GM21515 (cell line): ENCODE measurements around the gene ADCK2.
"Not testable (repeated sequence)": the region's sequence is repeated elsewhere in the genome, so short reads cannot be mapped to it uniquely, and the experiment has no call there.

ENCODE experiments used
- ATAC-seq: cut with Tn5 transposase; IDR thresholded peaks from one replicate; pipeline ENCODE4 v1.9.1; 2021; ENCODE audit not compliant: unreplicated experiment

Gene ADCK2

DNA sequence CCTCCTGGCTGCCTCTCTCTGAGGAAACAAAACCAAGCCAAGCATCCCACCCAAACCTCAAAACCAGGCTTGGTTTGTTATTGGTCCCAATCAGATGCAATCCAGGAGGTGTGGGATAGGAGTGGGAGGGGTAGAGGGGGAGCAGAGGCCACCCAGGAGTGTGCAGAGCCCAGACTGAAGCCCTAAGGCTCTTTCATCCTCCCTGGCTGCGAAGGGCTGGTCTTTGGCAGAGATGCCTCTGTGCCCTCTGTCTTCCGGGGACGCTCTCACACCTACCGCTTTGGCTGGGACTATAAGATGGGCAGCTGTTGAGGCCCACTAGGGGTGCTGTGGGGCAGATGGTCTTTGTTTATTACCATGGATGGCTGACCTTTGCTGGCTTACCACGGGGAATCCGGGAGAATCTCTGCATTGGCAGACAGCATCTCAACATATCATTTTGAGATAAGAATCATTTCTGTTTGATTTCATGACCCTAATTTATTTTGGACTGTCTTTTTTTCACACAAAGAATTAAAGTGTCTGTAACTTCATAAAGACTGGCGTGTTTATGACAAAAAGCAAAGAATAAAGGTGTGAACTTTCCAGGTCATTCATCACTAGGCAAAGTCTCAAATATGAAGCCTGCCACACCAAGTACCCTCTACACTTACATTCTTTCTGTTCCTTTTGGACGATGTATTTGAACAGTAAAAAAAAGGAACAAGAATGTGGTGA lies 25.7 kb upstream of the ADCK2 start:
- peak; percentile 80 for ATAC-seq

DNA sequence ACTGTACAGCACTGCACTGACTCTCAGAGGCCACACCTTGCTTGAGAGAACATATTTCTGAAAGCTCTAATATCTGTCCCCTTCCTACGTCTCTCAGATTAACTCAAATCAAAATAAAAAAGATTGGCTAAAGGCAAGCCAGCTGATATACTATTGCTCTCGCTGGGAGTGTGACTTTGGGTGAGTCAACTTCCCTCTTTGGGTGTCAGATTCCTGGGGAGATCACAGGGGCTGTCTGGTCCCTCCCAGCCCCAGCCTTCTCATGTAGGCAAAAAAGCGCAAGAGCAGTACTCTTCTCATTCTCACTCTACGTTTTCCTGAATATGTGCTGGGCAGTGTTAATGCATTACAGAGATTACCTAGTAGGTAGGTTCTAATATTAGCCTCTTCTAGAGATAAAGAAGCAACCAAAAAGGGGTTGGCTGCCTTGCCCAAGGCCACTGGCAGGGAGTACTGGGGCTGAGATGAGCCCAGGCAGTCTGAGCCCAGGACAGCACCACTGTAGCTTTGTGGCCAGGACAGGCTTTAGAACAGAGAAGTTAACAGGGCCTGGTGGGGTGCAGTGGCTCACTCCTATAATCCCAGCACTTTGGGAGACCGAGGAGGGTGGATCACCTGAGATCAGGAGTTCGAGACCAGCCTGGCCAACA lies 23.1 kb upstream of the ADCK2 start:
- no peak for ATAC-seq

DNA sequence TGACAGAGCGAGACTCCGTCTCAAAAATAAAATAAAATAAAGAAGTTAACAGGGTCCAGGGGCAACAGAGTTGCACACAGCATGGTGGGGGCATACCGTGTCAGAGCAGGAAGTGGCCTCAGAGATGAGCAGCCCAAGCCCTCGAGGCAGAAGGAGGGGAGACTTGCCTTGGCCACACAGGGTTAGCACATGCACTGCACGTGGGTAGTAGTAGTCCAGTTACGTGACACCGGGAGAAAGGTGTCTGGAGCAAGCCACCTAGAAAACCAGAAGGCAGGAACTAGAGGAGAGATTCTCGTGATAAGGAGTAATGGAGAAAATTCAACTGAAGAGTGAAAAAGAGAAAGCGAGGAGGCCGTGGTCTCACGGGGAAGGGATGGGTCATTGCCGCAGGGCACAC lies 22.4 kb upstream of the ADCK2 start:
- ATAC-seq = no peak

DNA sequence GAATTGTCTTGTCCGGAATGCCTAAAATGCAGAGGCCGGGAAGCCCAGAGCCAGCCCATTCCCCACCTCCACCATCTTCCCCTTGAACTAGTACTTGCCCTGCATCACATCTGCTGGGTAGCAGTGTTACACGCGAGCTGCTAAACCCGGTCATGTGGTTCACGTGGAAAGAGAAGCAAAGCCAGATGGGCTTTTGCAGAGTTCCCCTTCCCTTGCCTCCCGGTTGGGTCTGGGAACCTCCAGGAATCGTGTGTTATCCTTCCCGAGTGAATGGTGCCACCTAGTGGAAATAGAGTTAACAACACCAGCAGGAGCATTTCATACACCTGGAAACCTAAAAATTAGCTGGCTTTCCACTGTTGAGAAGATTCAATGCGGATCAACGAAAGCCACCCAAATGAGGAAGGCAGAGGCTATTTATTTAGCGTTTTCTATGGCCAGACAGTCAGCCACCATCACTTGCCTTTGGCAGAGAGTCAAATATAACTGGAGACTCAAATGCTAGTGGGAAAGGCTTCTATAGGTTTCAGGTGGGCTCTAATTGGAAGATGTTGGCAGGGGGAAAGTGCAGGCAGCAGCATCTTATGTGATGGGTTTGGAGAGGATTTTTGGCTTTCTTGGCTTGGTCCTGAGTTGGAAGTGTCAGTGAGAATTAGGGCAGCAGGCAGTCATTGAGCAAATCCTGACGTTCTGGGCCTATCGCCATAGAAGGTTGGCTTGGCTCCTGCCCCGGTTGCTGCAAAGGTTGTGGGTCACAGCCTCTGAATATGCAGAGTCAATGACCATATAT lies 19.2 kb upstream of the ADCK2 start:
- no peak for ATAC-seq

DNA sequence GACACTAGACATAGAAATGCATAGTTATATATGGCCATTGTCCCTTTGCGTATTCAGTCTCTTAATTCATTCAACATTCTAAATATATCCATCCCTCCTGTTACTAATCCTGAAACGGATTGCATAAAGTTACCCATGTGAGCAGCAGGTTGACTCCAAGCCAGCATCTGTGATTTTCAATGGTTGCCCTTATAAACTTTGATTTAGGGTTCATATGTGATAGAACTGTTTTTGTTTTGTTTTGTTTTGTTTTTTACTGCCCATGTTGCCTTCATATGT lies 18.7 kb upstream of the ADCK2 start:
- no peak for ATAC-seq

DNA sequence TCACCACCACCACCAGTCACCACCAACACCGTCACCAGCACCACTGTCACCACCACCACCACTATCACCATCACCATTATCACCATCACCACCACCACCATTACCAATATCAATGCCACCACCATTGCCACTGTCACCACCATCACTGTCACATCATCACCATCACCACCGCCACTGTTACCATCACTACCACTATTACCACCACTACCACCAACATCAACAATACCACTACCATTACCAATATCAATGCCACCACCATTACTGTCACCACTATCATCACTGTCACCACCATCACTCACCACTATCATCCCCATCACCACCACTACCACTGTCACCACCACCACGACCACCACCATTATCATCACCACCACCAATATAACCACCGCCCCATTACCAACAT lies 18.1 kb upstream of the ADCK2 start:
- no peak for ATAC-seq

DNA sequence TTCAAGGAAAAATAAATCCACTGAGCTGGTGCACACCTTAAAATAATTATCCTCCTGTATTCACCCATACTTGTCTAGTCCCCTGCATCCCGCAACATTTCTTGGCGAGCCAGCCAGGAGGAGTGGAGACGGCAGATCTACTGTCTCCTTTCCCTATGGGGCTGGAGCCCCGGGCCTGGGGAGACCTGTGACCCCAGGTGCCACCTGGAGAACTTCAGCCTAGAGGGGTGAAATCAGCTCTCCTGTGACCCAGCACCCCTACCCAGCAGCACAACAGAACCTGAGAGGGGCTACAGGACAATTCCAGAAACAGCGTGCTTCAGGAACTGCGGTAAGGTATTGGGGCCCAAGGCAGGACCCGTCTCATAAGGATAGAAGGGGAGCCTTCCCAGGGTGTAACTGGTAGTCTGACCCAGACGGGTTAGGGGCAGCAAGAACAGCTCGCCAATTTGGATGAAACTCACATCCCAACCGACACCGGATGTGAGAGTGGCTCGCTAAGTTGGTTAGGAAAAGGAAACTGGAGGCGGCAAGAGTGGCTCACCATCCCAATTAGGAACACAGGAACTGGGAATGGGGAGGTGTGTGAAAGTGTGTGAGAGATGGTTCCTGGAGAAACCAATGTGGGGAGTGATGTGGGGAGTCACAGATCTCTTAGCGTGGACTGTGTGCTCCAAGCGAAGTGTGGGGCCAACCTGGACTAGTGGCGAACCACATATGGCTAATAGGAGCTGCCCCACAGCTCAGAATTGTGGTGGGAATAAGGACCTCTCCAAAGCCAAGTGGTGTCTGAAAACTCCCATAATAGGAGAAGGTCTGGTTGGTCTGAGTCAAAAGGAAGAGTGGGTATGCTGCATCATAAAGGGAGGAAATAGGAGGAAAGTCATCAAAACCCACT lies 17.0 kb upstream of the ADCK2 start:
- no peak for ATAC-seq

DNA sequence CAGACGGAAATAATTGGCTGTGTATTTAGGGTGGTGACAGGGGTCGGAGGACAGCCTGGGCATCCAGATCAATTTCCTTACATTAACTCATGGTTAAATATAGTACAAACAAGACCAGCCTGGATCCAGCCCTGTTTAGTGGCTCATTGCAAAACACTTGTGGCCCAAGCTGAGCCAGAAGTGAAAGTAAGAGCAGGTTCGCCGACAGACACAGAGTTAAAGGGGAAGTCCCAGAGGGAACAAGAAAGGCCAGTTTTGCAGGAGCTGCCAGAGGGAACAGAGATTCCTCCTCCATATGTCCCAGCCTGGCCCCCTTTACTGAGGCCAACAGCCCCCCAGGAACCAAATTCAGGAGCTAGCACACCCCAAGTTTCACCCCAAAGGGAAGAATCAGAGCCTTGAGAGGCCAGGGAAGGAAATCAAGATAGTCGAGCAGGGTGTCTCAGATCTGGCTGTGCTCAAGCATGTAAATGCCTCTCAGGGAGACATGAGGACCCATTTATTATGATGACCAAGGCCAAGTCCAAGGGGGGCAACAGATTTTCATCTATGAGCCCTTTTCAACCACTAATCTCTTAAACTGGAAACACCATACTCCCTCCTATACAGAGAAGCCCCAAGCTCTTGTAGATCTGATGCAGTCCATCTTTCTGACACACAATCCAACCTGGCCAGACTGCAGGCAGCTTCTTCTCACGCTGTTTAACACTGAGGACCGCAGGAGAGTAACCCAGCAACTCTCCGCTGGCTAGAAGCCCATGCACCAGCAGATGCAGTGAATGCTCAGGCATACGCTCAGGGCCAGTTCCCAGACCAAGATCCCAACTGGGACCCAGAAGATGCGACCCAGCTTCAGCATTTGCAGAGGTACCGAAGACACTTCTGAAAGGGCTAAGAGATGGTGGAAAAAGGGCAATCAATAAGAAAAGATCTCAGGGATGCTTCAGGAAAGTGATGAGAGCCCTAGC lies 15.9 kb upstream of the ADCK2 start:
- peak; percentile 88 for ATAC-seq

DNA sequence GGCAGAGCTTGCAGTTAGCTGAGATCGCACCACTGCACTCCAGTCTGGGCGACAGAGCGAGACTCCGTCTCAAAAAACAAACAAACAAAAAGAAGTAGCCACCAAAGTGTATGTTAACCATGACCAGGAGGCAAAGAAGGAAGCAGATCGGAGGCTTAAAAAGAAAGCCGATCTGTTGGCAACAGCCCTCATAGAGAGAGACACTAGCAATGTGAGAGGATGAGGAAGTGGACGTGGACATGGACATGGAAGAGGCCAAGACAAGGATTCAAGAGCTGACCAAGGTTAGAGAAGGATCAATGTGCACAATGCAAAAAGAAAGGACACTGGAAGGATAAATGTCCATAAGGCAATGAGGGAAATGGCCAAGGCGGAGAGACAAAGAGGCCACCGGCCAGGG lies 14.9 kb upstream of the ADCK2 start:
- no peak for ATAC-seq

DNA sequence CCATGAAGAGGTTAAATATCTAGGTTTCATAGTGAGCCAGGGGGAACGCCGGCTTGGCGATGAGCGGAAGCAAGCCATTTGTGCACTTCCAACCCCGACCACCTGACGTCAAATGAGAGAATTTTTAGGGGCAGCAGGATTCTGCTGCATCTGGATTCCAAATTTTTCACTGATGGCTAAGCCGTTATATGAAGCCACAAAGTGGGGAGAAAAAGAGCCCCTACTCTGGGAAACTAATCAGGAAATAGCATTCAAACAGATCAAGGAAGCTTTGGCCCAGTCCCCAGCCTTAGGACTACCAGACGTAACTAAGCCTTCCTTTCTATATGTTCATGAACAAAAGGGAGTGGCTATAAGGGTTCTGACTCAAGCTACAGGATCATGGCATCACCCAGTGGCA lies 12.9 kb upstream of the ADCK2 start:
- no peak for ATAC-seq

DNA sequence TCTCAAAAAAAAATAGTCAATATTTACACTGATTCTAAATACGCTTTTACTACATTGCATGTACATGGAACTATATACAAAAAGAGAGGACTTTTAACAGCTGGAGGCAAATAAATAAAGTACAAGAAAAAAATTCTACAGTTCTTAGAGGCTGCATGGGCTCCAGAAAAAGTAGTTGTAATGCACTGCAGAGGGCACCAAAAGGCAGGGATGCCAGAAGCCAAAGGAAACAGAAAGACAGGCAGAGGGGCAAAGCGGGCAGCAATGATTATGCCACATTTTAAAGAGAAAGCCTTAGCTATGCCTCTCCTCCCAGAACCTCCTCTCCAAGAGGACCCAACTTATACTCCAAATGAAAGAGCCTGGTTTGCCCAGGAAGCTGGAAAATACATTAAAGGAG lies 11.6 kb upstream of the ADCK2 start:
- no peak for ATAC-seq

DNA sequence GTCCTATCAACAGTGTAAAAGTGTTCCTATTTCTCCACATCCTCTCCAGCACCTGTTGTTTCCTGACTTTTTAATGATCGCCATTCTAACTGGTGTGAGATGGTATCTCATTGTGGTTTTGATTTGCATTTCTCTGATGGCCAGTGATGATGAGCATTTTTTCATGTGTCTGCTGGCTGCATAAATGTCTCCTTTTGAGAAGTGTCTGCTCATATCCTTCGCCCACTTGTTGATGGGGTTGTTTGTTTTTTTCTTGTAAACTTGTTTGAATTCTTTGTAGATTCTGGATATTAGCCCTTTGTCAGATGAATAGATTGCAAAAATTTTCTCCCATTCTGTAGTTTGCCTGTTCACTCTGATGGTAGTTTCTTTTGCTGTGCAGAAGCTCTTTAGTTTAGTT lies 9.8 kb upstream of the ADCK2 start:
- ATAC-seq = not testable (repeated sequence)

DNA sequence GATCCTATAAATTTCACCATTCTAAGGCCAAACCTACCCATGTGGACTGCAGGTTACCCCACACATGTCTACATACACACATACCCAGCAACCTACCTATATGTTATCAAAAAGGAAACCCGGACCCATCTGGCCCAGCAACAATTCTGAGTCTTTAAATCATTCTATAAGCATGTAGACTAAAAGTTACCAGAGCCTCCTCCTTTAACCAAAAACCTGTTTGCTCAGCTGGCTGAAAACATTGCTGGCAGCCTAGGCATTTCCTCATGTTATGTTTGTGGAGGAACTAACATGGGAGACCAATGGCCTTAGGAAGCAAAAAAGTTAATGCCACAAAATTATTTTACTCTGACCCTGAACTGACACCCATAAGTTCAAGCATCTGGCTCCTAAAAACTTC lies 5.3 kb upstream of the ADCK2 start:
- no peak for ATAC-seq

DNA sequence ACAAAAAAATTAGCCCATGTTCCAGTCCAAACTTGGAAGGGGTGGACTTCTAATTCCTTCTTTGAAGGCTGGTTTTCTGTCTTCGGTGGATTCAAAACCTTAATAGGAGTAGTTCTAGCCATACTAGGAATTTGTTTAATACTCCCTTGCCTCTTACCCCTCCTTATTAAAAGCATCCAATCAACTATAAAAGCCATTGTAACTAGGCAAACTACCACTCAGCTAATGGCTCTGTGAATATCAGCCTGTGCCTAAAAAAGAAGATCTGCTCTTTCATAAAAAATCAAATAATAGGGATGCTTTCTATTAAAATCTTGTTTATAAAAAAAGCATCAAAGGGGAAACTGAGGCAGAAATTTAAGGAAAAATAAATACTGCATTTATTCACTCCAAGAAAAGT lies 4.1 kb upstream of the ADCK2 start:
- ATAC-seq = no peak

DNA sequence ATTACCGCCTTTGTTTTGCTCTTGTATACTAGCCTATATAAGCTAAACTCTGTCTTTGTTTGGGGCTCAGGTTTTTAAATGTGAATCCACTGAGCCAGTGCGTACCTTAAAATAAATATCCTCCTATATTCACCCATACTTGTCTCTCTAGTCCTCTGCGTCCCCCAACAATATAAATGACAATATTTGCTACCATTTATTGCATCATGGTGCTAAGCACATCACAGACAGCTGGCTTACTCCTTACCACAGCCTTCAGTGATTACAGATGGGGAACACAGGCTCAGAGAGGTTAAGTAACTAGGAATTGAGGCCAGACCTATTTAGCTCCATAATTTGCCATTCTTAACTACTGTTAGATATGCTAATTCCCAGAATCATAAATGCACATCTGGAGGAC lies 3.4 kb upstream of the ADCK2 start:
- no peak for ATAC-seq

DNA sequence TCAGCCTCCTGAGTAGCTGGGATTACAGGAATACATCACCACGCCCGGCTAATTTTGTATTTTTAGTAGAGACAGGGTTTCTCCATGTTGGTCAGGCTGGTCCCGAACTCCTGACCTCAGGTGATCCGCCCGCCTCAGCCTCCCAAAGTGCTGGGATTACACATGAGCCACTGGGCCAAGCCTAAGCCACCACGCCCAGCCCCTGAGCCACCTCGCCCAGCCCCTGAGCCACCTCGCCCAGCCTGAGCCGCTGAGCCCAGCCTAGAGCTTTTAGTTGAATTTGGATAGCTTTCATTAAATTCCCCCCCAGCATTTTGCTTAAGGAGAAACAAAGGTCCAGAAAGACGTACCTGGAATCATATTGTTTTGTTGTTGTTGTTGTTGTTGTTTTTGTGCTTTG lies 2.9 kb upstream of the ADCK2 start:
- not testable (repeated sequence) for ATAC-seq

DNA sequence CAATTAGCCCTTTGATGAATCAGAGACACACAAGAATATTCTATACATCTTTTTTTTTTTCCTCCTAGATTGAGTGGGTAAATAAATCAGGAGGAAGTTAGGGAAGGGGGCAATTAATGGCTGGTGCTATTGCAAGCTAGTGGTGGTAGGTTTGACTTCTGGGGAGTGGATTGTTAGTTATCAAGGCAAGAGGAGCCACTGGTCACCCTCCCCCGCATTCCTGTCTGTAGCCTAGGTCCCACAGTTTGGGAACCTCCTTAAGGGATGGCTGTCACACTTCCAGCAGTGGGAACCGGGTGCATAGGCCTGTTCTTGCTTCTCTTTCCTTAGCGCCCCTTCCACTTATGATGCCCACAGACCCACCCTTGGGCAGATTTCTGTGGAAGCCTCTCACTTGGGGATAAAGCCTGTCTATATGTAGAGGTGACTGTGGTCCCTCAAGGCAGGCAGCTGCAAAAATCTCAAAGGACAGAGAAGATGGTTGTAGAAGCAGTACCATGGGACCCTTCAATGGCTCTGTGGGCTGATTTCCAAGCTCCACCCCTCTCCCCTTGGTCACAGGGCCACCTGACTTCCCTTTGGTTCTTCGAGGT lies 2.3 kb upstream of the ADCK2 start:
- ATAC-seq = no peak

DNA sequence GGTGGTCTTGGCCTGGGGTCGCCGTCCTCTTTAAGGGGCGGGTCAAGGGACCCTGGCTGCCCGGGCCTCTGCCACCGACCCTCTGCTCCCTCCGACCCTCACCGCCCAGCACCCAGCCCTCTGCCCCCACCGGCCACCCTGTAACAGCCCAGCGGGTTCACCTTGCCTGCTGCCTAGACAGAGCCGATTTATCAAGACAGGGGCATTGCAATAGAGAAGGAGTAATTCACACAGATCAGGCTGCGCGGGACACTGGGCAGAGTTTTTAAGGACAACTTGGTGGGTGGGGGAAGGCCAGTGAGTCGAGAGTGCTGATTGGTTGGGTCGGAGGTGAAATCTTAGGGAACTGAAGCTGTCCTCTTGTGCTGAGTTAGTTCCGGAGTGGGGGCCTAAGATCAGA lies 779 bp upstream of the ADCK2 start:
- no peak for ATAC-seq

DNA sequence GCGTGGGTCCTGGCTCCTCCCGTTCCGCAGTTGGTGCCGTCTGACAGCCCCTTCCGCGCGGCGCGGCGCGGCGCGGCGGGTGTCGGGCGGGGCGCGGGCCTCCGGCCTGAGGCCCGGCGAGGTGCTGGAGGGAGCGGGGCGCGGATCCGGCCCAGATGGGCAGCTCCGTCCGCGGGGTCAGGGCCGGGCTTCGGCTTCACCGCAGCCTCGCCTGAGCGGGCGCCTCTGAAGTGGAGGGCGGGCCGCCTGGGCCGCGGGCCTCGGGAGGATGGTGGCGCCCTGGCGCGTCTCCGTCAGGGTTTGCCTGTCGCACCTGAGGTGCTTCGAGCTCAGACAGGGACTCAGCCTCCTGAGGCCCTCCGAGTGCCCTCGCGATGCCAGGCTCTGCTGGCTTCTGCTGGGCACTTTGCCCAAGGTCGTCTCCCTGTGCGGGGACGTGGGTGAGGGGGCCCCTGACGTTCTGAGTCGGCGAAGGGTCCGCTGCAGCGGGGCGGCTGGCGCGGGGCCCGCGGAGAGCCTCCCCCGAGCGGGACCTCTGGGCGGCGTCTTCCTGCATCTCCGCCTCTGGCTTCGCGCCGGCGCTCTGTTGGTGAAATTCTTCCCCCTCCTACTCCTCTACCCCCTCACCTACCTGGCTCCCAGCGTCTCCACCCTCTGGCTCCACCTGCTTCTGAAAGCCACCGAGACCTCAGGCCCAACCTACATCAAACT lies 473 bp downstream of the ADCK2 start:
- ATAC-seq = peak; percentile 46
